Measurements from ENCODE around the gene MEGF9. TPM values are rescaled to one million over a fixed set of nuclear protein-coding genes. Genes with fewer than 3 reads are reported as not detected.

MEGF9 gene
- 9.1 and 9.8 TPM in 2 replicates for total RNA-seq

GRCh38 chr9:120714088-120714845, at the start of gene MEGF9:
MEGF9 (minus strand) TSS chr9:120714470; CDS start chr9:120714358, 112 bp downstream.

GRCh38 chr9:120580051-120580896, 134.0 kb downstream of the MEGF9 start, which contains the start of gene CDK5RAP2:
CDK5RAP2 (minus strand) TSS chr9:120580167; CDS start chr9:120579978, 189 bp downstream.

Other genes with a start within 250 kb of the MEGF9 start
- 22.0 and 26.9 TPM in 2 replicates for gene CDK5RAP2, start 134.3 kb downstream of the MEGF9 start, total RNA-seq
- gene FBXW2, start 78.9 kb upstream of the MEGF9 start, total RNA-seq: 36.7 and 38.1 TPM in 2 replicates
- 38.4 and 46.6 TPM in 2 replicates for gene PSMD5, start 128.5 kb upstream of the MEGF9 start, total RNA-seq
- 20.0 and 20.4 TPM in 2 replicates for gene PHF19, start 162.7 kb upstream of the MEGF9 start, total RNA-seq
- gene TRAF1, start 212.3 kb upstream of the MEGF9 start, total RNA-seq: 1.5 TPM in 2 replicates

Measured in hair follicle dermal papilla cell (primary cell).